ENCODE measurements around the gene ARHGEF6.

ARHGEF6 gene

GRCh38 chrX:136662104-136662503 lies 118.6 kb downstream of the ARHGEF6 start:
- Histone ChIP-seq H3K36me3 (ENCODE audit: control insufficient read depth, low read length) (peaks cover 14% of the 10 kb centered on the region), H3K4me3 (ENCODE audit: low read length) (no peak overlapping the region), H3K4me1 (ENCODE audit: control insufficient read depth, low read length) (peaks cover 31% of the 10 kb centered on the region), H3K27ac (ENCODE audit: low read depth, low read length) (no peak overlapping the region), H3K27me3 (ENCODE audit: control insufficient read depth, low read length) (no peaks in the 10 kb centered on the region), H3K4me2 (ENCODE audit: low read length) (no peak overlapping the region), H3F3A (ENCODE audit: control insufficient read depth, insufficient read depth) (no peaks in the 10 kb centered on the region), H3K9me2 (replicated peaks; ENCODE audit: control insufficient read depth, low read length) (no peaks in the 10 kb centered on the region), H3K79me2 (ENCODE audit: control insufficient read depth, low read length) (no peaks in the 10 kb centered on the region), H3K9me3 (ENCODE audit: control insufficient read depth, insufficient read depth, low read length) (no peaks in the 10 kb centered on the region), H4K20me1 (ENCODE audit: control insufficient read depth, insufficient read depth, low read depth, low read length) (no peaks in the 10 kb centered on the region)
- TF ChIP-seq CTCF (IDR thresholded peaks at IDR 0.05; ENCODE audit: low read depth, low read length, poor library complexity, severe bottlenecking) (no peak), EZH2phosphoT487 (IDR thresholded peaks at IDR 0.05; ENCODE audit: borderline replicate concordance, low read length) (no peak)

GRCh38 chrX:136660896-136661295 lies 119.8 kb downstream of the ARHGEF6 start:
- peaks cover 3% of the 10 kb centered on the region for H3K36me3 ChIP-seq (ENCODE audit: control insufficient read depth, low read length)
- H3K4me1 ChIP-seq (ENCODE audit: control insufficient read depth, low read length) = peaks cover 18% of the 10 kb centered on the region
- TF ChIP-seq CTCF (IDR thresholded peaks at IDR 0.05; ENCODE audit: low read depth, low read length, poor library complexity, severe bottlenecking) (no peak), EZH2phosphoT487 (IDR thresholded peaks at IDR 0.05; ENCODE audit: borderline replicate concordance, low read length) (no peak)
- no peaks in the 10 kb centered on the region for H3K79me2 ChIP-seq (ENCODE audit: control insufficient read depth, low read length)
- no peaks in the 10 kb centered on the region for H3K9me3 ChIP-seq (ENCODE audit: control insufficient read depth, insufficient read depth, low read length)
- no peak overlapping the region for H3K4me2 ChIP-seq (ENCODE audit: low read length)
- no peaks in the 10 kb centered on the region for H3K27me3 ChIP-seq (ENCODE audit: control insufficient read depth, low read length)
- no peak overlapping the region for H3K4me3 ChIP-seq (ENCODE audit: low read length)
- H3F3A ChIP-seq (ENCODE audit: control insufficient read depth, insufficient read depth) = no peaks in the 10 kb centered on the region
- no peaks in the 10 kb centered on the region for H3K9me2 ChIP-seq (replicated peaks; ENCODE audit: control insufficient read depth, low read length)
- H4K20me1 ChIP-seq (ENCODE audit: control insufficient read depth, insufficient read depth, low read depth, low read length) = no peaks in the 10 kb centered on the region
- no peak overlapping the region for H3K27ac ChIP-seq (ENCODE audit: low read depth, low read length)

DNA sequence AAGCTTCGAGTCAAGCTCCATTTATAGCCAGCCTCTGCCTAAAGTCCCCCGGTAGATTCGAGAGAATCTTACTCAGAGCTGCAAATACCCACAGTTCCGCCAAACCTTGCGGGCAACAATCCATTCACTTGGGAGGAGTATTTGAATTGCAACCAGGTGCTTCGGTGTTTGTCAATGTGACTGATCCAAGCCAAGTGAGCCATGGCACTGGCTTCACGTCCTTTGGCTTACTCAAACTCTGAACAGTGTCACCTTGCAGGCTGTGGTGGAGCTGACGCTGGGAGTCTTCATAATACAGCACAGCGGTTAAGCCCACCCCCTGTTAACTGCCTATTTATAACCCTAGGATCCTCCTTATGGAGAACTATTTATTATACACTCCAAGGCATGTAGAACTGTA lies 121.6 kb downstream of the ARHGEF6 start:
- Histone ChIP-seq H3K4me1 (ENCODE audit: control insufficient read depth, low read length) (peaks cover 10% of the 10 kb centered on the region), H3K79me2 (ENCODE audit: control insufficient read depth, low read length) (no peaks in the 10 kb centered on the region), H3F3A (ENCODE audit: control insufficient read depth, insufficient read depth) (no peaks in the 10 kb centered on the region), H3K27ac (ENCODE audit: low read depth, low read length) (no peak overlapping the region), H4K20me1 (ENCODE audit: control insufficient read depth, insufficient read depth, low read depth, low read length) (no peaks in the 10 kb centered on the region), H3K4me3 (ENCODE audit: low read length) (no peak overlapping the region), H3K36me3 (ENCODE audit: control insufficient read depth, low read length) (no peaks in the 10 kb centered on the region), H3K9me2 (replicated peaks; ENCODE audit: control insufficient read depth, low read length) (no peaks in the 10 kb centered on the region), H3K27me3 (ENCODE audit: control insufficient read depth, low read length) (no peaks in the 10 kb centered on the region), H3K9me3 (ENCODE audit: control insufficient read depth, insufficient read depth, low read length) (no peaks in the 10 kb centered on the region), H3K4me2 (ENCODE audit: low read length) (no peak overlapping the region)
- TF ChIP-seq EZH2phosphoT487 (IDR thresholded peaks at IDR 0.05; ENCODE audit: borderline replicate concordance, low read length) (no peak), CTCF (IDR thresholded peaks at IDR 0.05; ENCODE audit: low read depth, low read length, poor library complexity, severe bottlenecking) (no peak)

GRCh38 chrX:136658151-136658550 lies 122.6 kb downstream of the ARHGEF6 start:
- no peak overlapping the region for H3K4me3 ChIP-seq (ENCODE audit: low read length)
- H3K79me2 ChIP-seq (ENCODE audit: control insufficient read depth, low read length) = no peaks in the 10 kb centered on the region
- H3K4me2 ChIP-seq (ENCODE audit: low read length) = no peak overlapping the region
- H4K20me1 ChIP-seq (ENCODE audit: control insufficient read depth, insufficient read depth, low read depth, low read length) = no peaks in the 10 kb centered on the region
- H3K9me2 ChIP-seq (replicated peaks; ENCODE audit: control insufficient read depth, low read length) = no peaks in the 10 kb centered on the region
- no peaks in the 10 kb centered on the region for H3K9me3 ChIP-seq (ENCODE audit: control insufficient read depth, insufficient read depth, low read length)
- TF ChIP-seq EZH2phosphoT487 (IDR thresholded peaks at IDR 0.05; ENCODE audit: borderline replicate concordance, low read length) = no peak
- TF ChIP-seq CTCF (IDR thresholded peaks at IDR 0.05; ENCODE audit: low read depth, low read length, poor library complexity, severe bottlenecking) = no peak
- H3K4me1 ChIP-seq (ENCODE audit: control insufficient read depth, low read length) = peaks cover 10% of the 10 kb centered on the region
- no peaks in the 10 kb centered on the region for H3K36me3 ChIP-seq (ENCODE audit: control insufficient read depth, low read length)
- H3K27ac ChIP-seq (ENCODE audit: low read depth, low read length) = no peak overlapping the region
- H3K27me3 ChIP-seq (ENCODE audit: control insufficient read depth, low read length) = no peaks in the 10 kb centered on the region
- no peaks in the 10 kb centered on the region for H3F3A ChIP-seq (ENCODE audit: control insufficient read depth, insufficient read depth)
